GM13977 (cell line): ENCODE measurements around the gene TC2N.
"Not testable (repeated sequence)": the region's sequence is repeated elsewhere in the genome, so short reads cannot be mapped to it uniquely, and the experiment has no call there.

Experiments used
- DNase-seq: peaks from one replicate; pipeline ENCODE4 v3.0.0; 2012; ENCODE audit warnings: low spot score
- CTCF ChIP-seq: IDR thresholded peaks from 2 replicates; pipeline ENCODE4 v1.5.1; 2012; ENCODE audit warnings: mild to moderate bottlenecking, control low read depth; ENCODE audit not compliant: insufficient read depth; ENCODE audit errors: extremely low read depth, missing control alignments
- in situ Hi-C: fragments of 300-500 bp; cut with MboI; formaldehyde crosslinking; loops from one replicate; pipeline ENCODE4 v1.12.0; 2022; ENCODE audit warnings: low sequenced_read_pairs, low pct_unique_long_range_greater_than_20kb, mixed read lengths, inconsistent platforms; ENCODE audit not compliant: unreplicated experiment

TC2N gene

GRCh38 chr14:91742621-91743304 lies 124.6 kb downstream of the TC2N start:
- DNase-seq: no peak
- TF ChIP-seq CTCF: no peak
- in situ Hi-C loops: no loop called here

GRCh38 chr14:91739867-91740266 lies 127.5 kb downstream of the TC2N start:
- DNase-seq, in situ Hi-C loops: not testable (repeated sequence)

- TF ChIP-seq CTCF: no peak
- DNase-seq: no peak
- in situ Hi-C loops: no loop called here
Measured at GRCh38 chr14:91737619-91738018, 129.7 kb downstream of the TC2N start.

- in situ Hi-C loops: no loop called here
- TF ChIP-seq CTCF: no peak
- no peak for DNase-seq
Measured at GRCh38 chr14:91732859-91733477, 134.4 kb downstream of the TC2N start.

GRCh38 chr14:91732439-91732838 lies 134.9 kb downstream of the TC2N start:
- in situ Hi-C loops: no loop called here
- DNase-seq: no peak
- no peak for TF ChIP-seq CTCF

- in situ Hi-C loops: no loop called here
- DNase-seq: no peak
- TF ChIP-seq CTCF: no peak
Measured at GRCh38 chr14:91731986-91732385, 135.3 kb downstream of the TC2N start, which contains the start of gene CATSPERB. TSS of gene CATSPERB (minus strand) at chr14:91732086. CDS start at chr14:91729479, 2,607 bp downstream.

- no peak for TF ChIP-seq CTCF
- in situ Hi-C loops: no loop called here
- DNase-seq: no peak
Measured at GRCh38 chr14:91731018-91731417, 136.3 kb downstream of the TC2N start.
